ENCODE data around the gene HMGXB4. TPM values are rescaled to one million over a fixed set of nuclear protein-coding genes. Genes with fewer than 3 reads are reported as not detected.

Gene HMGXB4
- total RNA-seq, 4 donors from 2014 or later, result 14.0 to 43.4 (median 26.2) TPM

GRCh38 chr22:35341090-35341874, 84.0 kb downstream of the HMGXB4 start:
- no peak for DNase-seq
- intact Hi-C loops (cut with DNase I; ENCODE audit: low total_unique reads) (loop anchor here (10.0 kb wide), 1 partner anchor 244 kb away; no protein-coding TSS in a partner anchor), in situ Hi-C loops (cut with MboI; ENCODE audit: low pct_ligation_motif_present in 1 of 4, low pct_unique_long_range_greater_than_20kb in 1 of 4, low sequenced_read_pairs in 3 of 4) (loop anchor here in 1 of 4 donors (10.0 kb wide), 1 partner anchor 244 kb away; no protein-coding TSS in a partner anchor)
- Histone ChIP-seq H3K27ac (no peak overlapping the region), H3K9me3 (no peaks in the 10 kb centered on the region), H3K4me1 (no peaks in the 10 kb centered on the region), H3K27me3 (no peaks in the 10 kb centered on the region), H3K4me3 (no peak overlapping the region), H3K36me3 (peaks cover 0 to 20% (median 5%) of the 10 kb centered on the region in 4 donors)
- TF ChIP-seq EP300 (IDR thresholded peaks at IDR 0.05; ENCODE audit: low read depth) (no peak), CTCF (IDR thresholded peaks at IDR 0.05) (no peak), POLR2A (IDR thresholded peaks at IDR 0.05) (no peak), POLR2AphosphoS5 (IDR thresholded peaks at IDR 0.05) (no peak)
- 90% methylated on average over 19 of the region's 19 CpGs; no CpG with 5 or more reads in 1 of the 2 donors for WGBS, 2 donors (ENCODE audit: low coverage in 1 of 2)

GRCh38 chr22:35342390-35342789, 85.1 kb downstream of the HMGXB4 start:
- no peak for TF ChIP-seq POLR2AphosphoS5 (IDR thresholded peaks at IDR 0.05)
- TF ChIP-seq EP300 (IDR thresholded peaks at IDR 0.05; ENCODE audit: low read depth), result no peak
- no peak for TF ChIP-seq CTCF (IDR thresholded peaks at IDR 0.05)
- TF ChIP-seq POLR2A (IDR thresholded peaks at IDR 0.05), result no peak
- Histone ChIP-seq H3K36me3 (peaks cover 0 to 18% (median 3%) of the 10 kb centered on the region in 4 donors), H3K27ac (no peak overlapping the region), H3K4me1 (no peaks in the 10 kb centered on the region), H3K9me3 (no peaks in the 10 kb centered on the region), H3K4me3 (no peak overlapping the region), H3K27me3 (no peaks in the 10 kb centered on the region)
- in situ Hi-C loops (cut with MboI; ENCODE audit: low pct_ligation_motif_present in 1 of 4, low pct_unique_long_range_greater_than_20kb in 1 of 4, low sequenced_read_pairs in 3 of 4), result loop anchor here in 1 of 4 donors (10.0 kb wide), 1 partner anchor 242 kb away; no protein-coding TSS in a partner anchor
- no peak for DNase-seq
- 99 to 100% methylated on average over 1 to 4 of the region's 4 CpGs for WGBS, 2 donors (ENCODE audit: low coverage in 1 of 2)
- intact Hi-C loops (cut with DNase I; ENCODE audit: low total_unique reads), result loop anchor here (10.0 kb wide), 1 partner anchor 242 kb away; no protein-coding TSS in a partner anchor

GRCh38 chr22:35343664-35344550, 86.6 kb downstream of the HMGXB4 start:
- Histone ChIP-seq H3K36me3 (peaks cover 0 to 5% (median 0%) of the 10 kb centered on the region in 4 donors), H3K27ac (no peak overlapping the region)
- intact Hi-C loops (cut with DNase I; ENCODE audit: low total_unique reads), result loop anchor here (10.0 kb wide), 1 partner anchor 241 kb away; no protein-coding TSS in a partner anchor

More at GRCh38 chr22:35343664-35344550, 86.6 kb downstream of the HMGXB4 start:
- 96% methylated on average over 26 of the region's 26 CpGs; no CpG with 5 or more reads in 1 of the 2 donors for WGBS, 2 donors (ENCODE audit: low coverage in 1 of 2)
- H3K27me3 ChIP-seq, result no peaks in the 10 kb centered on the region
- H3K4me3 ChIP-seq, result no peak overlapping the region
- in situ Hi-C loops (cut with MboI; ENCODE audit: low pct_ligation_motif_present in 1 of 4, low pct_unique_long_range_greater_than_20kb in 1 of 4, low sequenced_read_pairs in 3 of 4), result loop anchor here in 1 of 4 donors (10.0 kb wide), 1 partner anchor 241 kb away; no protein-coding TSS in a partner anchor
- no peak for TF ChIP-seq POLR2A (IDR thresholded peaks at IDR 0.05)
- TF ChIP-seq POLR2AphosphoS5 (IDR thresholded peaks at IDR 0.05), result no peak
- no peak for TF ChIP-seq EP300 (IDR thresholded peaks at IDR 0.05; ENCODE audit: low read depth)
- no peak for TF ChIP-seq CTCF (IDR thresholded peaks at IDR 0.05)
- no peaks in the 10 kb centered on the region for H3K4me1 ChIP-seq
- no peaks in the 10 kb centered on the region for H3K9me3 ChIP-seq
- DNase-seq, result no peak
